A549 (cell line): ENCODE results near the gene RAB6C. TPM values are rescaled to one million over a fixed set of nuclear protein-coding genes. Genes with fewer than 3 reads are reported as not detected.
"Not testable (repeated sequence)": the region's sequence is repeated elsewhere in the genome, so short reads cannot be mapped to it uniquely, and the experiment has no call there.

Source experiments
- ATAC-seq, 2 experiments: fragments of 200-7000 bp in 1 of 2; fragments of >200 bp in 1 of 2; cut with Nextera tagmentation in 1 of 2; cut with Tn5 transposase in 1 of 2; 3 replicates each; pipeline versions ENCODE4 v1.8.0 to v1.9.1; 2018 to 2020; ENCODE audit warnings: mild to moderate bottlenecking in 1 of 2, moderate library complexity in 1 of 2
- CTCF ChIA-PET: fragments of 300-600 bp; sonication (Branson Sonifier 250); formaldehyde crosslinking; extraction: SDS; loops from one replicate; lab custom pipeline; 2021; ENCODE audit warnings: antibody characterized with exemption, inconsistent platforms; lab: Yijun Ruan, JAX
- POLR2A ChIA-PET: fragments of 350-600 bp; formaldehyde crosslinking; extraction: SDS; loops from one replicate; lab custom pipeline; 2021; ENCODE audit warnings: antibody characterized with exemption, inconsistent platforms; lab: Yijun Ruan, JAX
- DNase-seq, 2 experiments: peaks; one replicate each; pipeline versions ENCODE4 v3.0.0 to v3.0.0-alpha.2; 2011 to 2016; ENCODE audit warnings: low read depth in 1 of 2, low spot score in 1 of 2
- FAIRE-seq: peaks from 2 replicates; lab custom pipeline; 2011; peaks lifted over from hg19 to GRCh38; lab: Jason Lieb, UNC
- H3K27ac ChIP-seq, 2 experiments: fragments of >200 bp; sonication (Bioruptor Twin); formaldehyde crosslinking; 3 replicates each; pipeline ENCODE4 v1.5.1; 2016 to 2017
- H3K4me1 ChIP-seq: fragments of >200 bp; sonication (Bioruptor Twin); formaldehyde crosslinking; 3 replicates; pipeline ENCODE4 v1.6.1; 2016
- H3K4me2 ChIP-seq: fragments of >200 bp; sonication (Bioruptor Twin); formaldehyde crosslinking; 3 replicates; pipeline ENCODE4 v1.6.1; 2016
- H3K4me3 ChIP-seq: fragments of >200 bp; sonication (Bioruptor Twin); formaldehyde crosslinking; 3 replicates; pipeline ENCODE4 v1.5.1; 2016
- H3K9me3 ChIP-seq: fragments of >200 bp; sonication (Bioruptor Twin); formaldehyde crosslinking; 3 replicates; pipeline ENCODE4 v1.6.1; 2016
- BHLHE40 ChIP-seq: IDR thresholded peaks from 2 replicates; pipeline ENCODE4 v1.6.1; 2012; ENCODE audit warnings: low read depth, low read length, inconsistent platforms
- CBX2 ChIP-seq: fragments of 200-600 bp; sonication (generic); IDR thresholded peaks from 2 replicates; pipeline ENCODE4 v1.6.1; 2016; ENCODE audit warnings: low read depth, mild to moderate bottlenecking, borderline replicate concordance
- CEBPB ChIP-seq, 2 experiments: fragments of >200 bp in 1 of 2; sonication (Bioruptor Twin) in 1 of 2; formaldehyde crosslinking in 1 of 2; IDR thresholded peaks; 2 replicates each; pipeline ENCODE4 v1.6.1; 2012 to 2016
- EHMT2 ChIP-seq: fragments of 200-600 bp; sonication (generic); IDR thresholded peaks from 2 replicates; pipeline ENCODE4 v1.6.1; 2016; ENCODE audit warnings: antibody characterized with exemption, low read depth, mild to moderate bottlenecking, moderate library complexity
- ESRRA ChIP-seq: fragments of 150-350 bp; IDR thresholded peaks from 2 replicates; pipeline ENCODE4 v1.6.1; 2014; ENCODE audit warnings: mild to moderate bottlenecking, low read length, borderline replicate concordance
- FOSB ChIP-seq: fragments of 250-450 bp; sonication (Bioruptor Pico); IDR thresholded peaks from 2 replicates; pipeline ENCODE4 v1.5.0; 2020; ENCODE audit warnings: mild to moderate bottlenecking, moderate library complexity
- GATA3 ChIP-seq: IDR thresholded peaks from 2 replicates; pipeline ENCODE4 v1.6.1; 2012; ENCODE audit warnings: borderline replicate concordance
- HDAC2 ChIP-seq: fragments of 200-600 bp; sonication (generic); IDR thresholded peaks from 2 replicates; pipeline ENCODE4 v1.6.1; 2016
- HOXB13 ChIP-seq: fragments of 250-450 bp; sonication (Bioruptor Pico); IDR thresholded peaks from 2 replicates; pipeline ENCODE4 v1.5.0; 2020; ENCODE audit warnings: low read depth, mild to moderate bottlenecking, moderate library complexity
- KDM1A ChIP-seq: fragments of 200-600 bp; sonication (generic); IDR thresholded peaks from 2 replicates; pipeline ENCODE4 v1.6.1; 2016; ENCODE audit warnings: low read depth, mild to moderate bottlenecking
- MAFK ChIP-seq: fragments of 450-650 bp; IDR thresholded peaks from 2 replicates; pipeline ENCODE4 v1.6.1; 2014; ENCODE audit not compliant: partially characterized antibody
- MAX ChIP-seq: IDR thresholded peaks from 2 replicates; pipeline ENCODE4 v1.6.1; 2012
- NFE2L2 ChIP-seq: fragments of 150-350 bp; conservative IDR thresholded peaks from 2 replicates; pipeline ENCODE4 v1.6.1; 2014; ENCODE audit warnings: low read length
- NPAS2 ChIP-seq: fragments of 250-450 bp; sonication (Bioruptor Pico); IDR thresholded peaks from 2 replicates; pipeline ENCODE4 v1.8.0; 2022; ENCODE audit warnings: mild to moderate bottlenecking, moderate library complexity, borderline replicate concordance
- NR3C1 ChIP-seq: fragments of >200 bp; sonication (Bioruptor Twin); formaldehyde crosslinking; IDR thresholded peaks from 3 replicates; pipeline ENCODE4 v1.6.1; 2017
- PHF8 ChIP-seq: fragments of 200-600 bp; sonication (generic); IDR thresholded peaks from 2 replicates; pipeline ENCODE4 v1.6.1; 2016; ENCODE audit warnings: low read depth, mild to moderate bottlenecking, antibody characterized with exemption, moderate library complexity, borderline replicate concordance
- POLR2AphosphoS2 ChIP-seq: conservative IDR thresholded peaks from 2 replicates; pipeline ENCODE4 v1.6.1; 2012; ENCODE audit warnings: low read length, improper control_type of control experiment, inconsistent platforms
- RARB ChIP-seq: fragments of 250-450 bp; sonication (Bioruptor Pico); IDR thresholded peaks from 2 replicates; pipeline ENCODE4 v1.8.0; 2021; ENCODE audit warnings: mild to moderate bottlenecking, moderate library complexity
- TFCP2L1 ChIP-seq: fragments of 250-450 bp; sonication (Bioruptor Pico); IDR thresholded peaks from 2 replicates; pipeline ENCODE4 v1.5.0; 2021; ENCODE audit warnings: mild to moderate bottlenecking
- WGBS: methylation state at CpG from one replicate; pipeline ENCODE4 v1.1.6; 2017; ENCODE audit errors: missing lambda C conversion rate; 5-methylcytosine and 5-hydroxymethylcytosine counted together
- polyA plus RNA-seq, 4 experiments: library from polyadenylated mRNA; depleted of rRNA in 3 of 4; stranded (reverse); fragments of >200 nt; fragmentation: RNase III in 1 of 4; extraction: RNeasy Plus Mini Kit Qiagen cat#74134 plus additional on column Dnase treatment in 1 of 4; gene quantifications; 2 replicates in 3 of 4; 3 replicates in 1 of 4; pipeline ENCODE4 v1.2.3, GENCODE V29; 2011 to 2017
- TF ChIP-seq, protein P1 (sequence below): fragments of >200 bp; sonication (Bioruptor Twin); formaldehyde crosslinking; IDR thresholded peaks from 3 replicates; pipeline ENCODE4 v1.5.1; 2016
- TF ChIP-seq, protein P2 (sequence below): fragments of 200-600 bp; sonication (generic); IDR thresholded peaks from 2 replicates; pipeline ENCODE4 v1.6.1; 2016; ENCODE audit warnings: antibody characterized with exemption, mild to moderate bottlenecking, moderate library complexity

The RAB6C gene
- polyA plus RNA-seq, 2 of the 4 experiments (the other 2 are of a cell fraction), result 0.06 TPM; not detected in 1

GRCh38 chr2:129977986-129978385 is 1.5 kb upstream of the RAB6C start:
- CTCF ChIA-PET, result no interaction called here
- POLR2A ChIA-PET, result no interaction called here
- ATAC-seq (no peak), FAIRE-seq (no peak), DNase-seq (no peak)
- H3K4me3 ChIP-seq, result no peak overlapping the region
- H3K27ac ChIP-seq, result no peak overlapping the region
- no peaks in the 10 kb centered on the region for H3K9me3 ChIP-seq
- WGBS, result 3% methylated on average over 5 of the region's 5 CpGs
- no peak overlapping the region for H3K4me2 ChIP-seq
- TF ChIP-seq CBX2, result no peak
- TF ChIP-seq NR3C1, result no peak
- no peak for TF ChIP-seq NFE2L2
- no peak for TF ChIP-seq GATA3
- no peak for TF ChIP-seq CEBPB (IDR thresholded peaks at IDR 0.05)
- TF ChIP-seq HOXB13 (CRISPR knock-in tag), result no peak
- TF ChIP-seq RARB, result no peak
- TF ChIP-seq EHMT2, result no peak
- no peak for TF ChIP-seq FOSB (CRISPR knock-in tag)
- TF ChIP-seq MAFK, result no peak
- TF ChIP-seq TFCP2L1 (CRISPR knock-in tag), result no peak
- no peak for TF ChIP-seq MAX
- TF ChIP-seq BHLHE40, result no peak
- no peak for TF ChIP-seq POLR2AphosphoS2
- no peaks in the 10 kb centered on the region for H3K4me1 ChIP-seq

GRCh38 chr2:129980246-129980645 is 780 bp downstream of the RAB6C start:
- 31% methylated on average over 6 of the region's 13 CpGs for WGBS
- H3K27ac ChIP-seq, FAIRE-seq, DNase-seq, H3K4me2 ChIP-seq, H3K4me1 ChIP-seq, H3K9me3 ChIP-seq, CTCF ChIA-PET, ATAC-seq, POLR2A ChIA-PET, H3K4me3 ChIP-seq: not testable (repeated sequence)

DNA sequence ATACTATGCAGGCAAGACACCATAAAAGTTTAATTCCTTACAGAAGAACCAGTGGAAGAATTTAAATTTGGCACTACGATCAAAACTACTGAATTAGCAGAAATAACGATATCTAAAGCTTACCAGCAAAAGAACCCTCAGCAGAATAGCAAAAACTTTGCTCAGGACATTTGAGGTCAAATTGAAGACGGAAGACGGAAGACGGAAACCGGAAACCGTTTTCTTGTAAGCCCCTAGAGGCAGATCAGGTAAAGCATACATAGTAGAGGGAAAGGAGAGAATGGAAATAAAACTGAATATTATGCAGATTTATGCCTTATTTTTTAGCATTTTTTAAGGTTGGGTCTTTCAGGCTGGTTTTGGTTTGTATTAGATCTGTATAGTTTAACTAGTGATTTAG is 2.2 kb downstream of the RAB6C start:
- CTCF ChIA-PET, ATAC-seq, H3K9me3 ChIP-seq, DNase-seq, POLR2A ChIA-PET, H3K4me1 ChIP-seq, H3K4me3 ChIP-seq, H3K27ac ChIP-seq, FAIRE-seq, H3K4me2 ChIP-seq: not testable (repeated sequence)
- 38% methylated on average over 7 of the region's 7 CpGs for WGBS

DNA sequence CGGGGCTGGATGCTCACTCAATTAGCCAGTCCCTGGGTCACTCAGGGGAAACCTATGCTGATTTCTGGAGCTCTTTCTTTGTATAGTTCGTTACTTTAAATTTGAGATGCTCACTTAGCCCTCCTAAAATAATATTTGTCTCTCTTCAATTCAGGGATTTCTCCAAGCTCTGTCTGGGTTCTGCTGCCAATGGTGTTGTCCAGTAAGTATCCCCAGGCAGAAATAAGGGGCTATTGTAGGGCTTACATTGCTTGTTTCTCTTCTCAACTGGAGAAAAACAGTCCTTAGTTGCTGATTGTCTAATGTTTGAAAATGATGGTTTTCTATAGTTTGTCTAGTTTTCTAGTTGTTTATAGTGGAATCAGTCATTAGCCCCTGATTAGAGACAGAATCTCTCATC is 5.0 kb downstream of the RAB6C start:
- ATAC-seq (no peak), FAIRE-seq (no peak), DNase-seq (no peak)
- Histone ChIP-seq H3K9me3 (no peaks in the 10 kb centered on the region), H3K4me3 (no peak overlapping the region), H3K4me1 (no peaks in the 10 kb centered on the region), H3K27ac (no peak overlapping the region), H3K4me2 (no peak overlapping the region)
- POLR2A ChIA-PET, result no interaction called here
- WGBS, result 0% methylated on average over 2 of the region's 2 CpGs
- no peak for TF ChIP-seq CEBPB (IDR thresholded peaks at IDR 0.05)
- no peak for TF ChIP-seq MAFK
- TF ChIP-seq ESRRA, result no peak
- TF ChIP-seq, protein P1, sequence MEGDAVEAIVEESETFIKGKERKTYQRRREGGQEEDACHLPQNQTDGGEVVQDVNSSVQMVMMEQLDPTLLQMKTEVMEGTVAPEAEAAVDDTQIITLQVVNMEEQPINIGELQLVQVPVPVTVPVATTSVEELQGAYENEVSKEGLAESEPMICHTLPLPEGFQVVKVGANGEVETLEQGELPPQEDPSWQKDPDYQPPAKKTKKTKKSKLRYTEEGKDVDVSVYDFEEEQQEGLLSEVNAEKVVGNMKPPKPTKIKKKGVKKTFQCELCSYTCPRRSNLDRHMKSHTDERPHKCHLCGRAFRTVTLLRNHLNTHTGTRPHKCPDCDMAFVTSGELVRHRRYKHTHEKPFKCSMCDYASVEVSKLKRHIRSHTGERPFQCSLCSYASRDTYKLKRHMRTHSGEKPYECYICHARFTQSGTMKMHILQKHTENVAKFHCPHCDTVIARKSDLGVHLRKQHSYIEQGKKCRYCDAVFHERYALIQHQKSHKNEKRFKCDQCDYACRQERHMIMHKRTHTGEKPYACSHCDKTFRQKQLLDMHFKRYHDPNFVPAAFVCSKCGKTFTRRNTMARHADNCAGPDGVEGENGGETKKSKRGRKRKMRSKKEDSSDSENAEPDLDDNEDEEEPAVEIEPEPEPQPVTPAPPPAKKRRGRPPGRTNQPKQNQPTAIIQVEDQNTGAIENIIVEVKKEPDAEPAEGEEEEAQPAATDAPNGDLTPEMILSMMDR, result no peak
- TF ChIP-seq HDAC2, result no peak
- no peak for TF ChIP-seq NPAS2
- TF ChIP-seq FOSB (CRISPR knock-in tag), result no peak
- TF ChIP-seq NFE2L2, result no peak
- no peak for TF ChIP-seq PHF8
- TF ChIP-seq, protein P2, sequence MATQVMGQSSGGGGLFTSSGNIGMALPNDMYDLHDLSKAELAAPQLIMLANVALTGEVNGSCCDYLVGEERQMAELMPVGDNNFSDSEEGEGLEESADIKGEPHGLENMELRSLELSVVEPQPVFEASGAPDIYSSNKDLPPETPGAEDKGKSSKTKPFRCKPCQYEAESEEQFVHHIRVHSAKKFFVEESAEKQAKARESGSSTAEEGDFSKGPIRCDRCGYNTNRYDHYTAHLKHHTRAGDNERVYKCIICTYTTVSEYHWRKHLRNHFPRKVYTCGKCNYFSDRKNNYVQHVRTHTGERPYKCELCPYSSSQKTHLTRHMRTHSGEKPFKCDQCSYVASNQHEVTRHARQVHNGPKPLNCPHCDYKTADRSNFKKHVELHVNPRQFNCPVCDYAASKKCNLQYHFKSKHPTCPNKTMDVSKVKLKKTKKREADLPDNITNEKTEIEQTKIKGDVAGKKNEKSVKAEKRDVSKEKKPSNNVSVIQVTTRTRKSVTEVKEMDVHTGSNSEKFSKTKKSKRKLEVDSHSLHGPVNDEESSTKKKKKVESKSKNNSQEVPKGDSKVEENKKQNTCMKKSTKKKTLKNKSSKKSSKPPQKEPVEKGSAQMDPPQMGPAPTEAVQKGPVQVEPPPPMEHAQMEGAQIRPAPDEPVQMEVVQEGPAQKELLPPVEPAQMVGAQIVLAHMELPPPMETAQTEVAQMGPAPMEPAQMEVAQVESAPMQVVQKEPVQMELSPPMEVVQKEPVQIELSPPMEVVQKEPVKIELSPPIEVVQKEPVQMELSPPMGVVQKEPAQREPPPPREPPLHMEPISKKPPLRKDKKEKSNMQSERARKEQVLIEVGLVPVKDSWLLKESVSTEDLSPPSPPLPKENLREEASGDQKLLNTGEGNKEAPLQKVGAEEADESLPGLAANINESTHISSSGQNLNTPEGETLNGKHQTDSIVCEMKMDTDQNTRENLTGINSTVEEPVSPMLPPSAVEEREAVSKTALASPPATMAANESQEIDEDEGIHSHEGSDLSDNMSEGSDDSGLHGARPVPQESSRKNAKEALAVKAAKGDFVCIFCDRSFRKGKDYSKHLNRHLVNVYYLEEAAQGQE, result no peak
- TF ChIP-seq HOXB13 (CRISPR knock-in tag), result no peak
- no peak for TF ChIP-seq KDM1A
- CTCF ChIA-PET, result no interaction called here

GRCh38 chr2:129992415-129993006 is 13.0 kb downstream of the RAB6C start:
- DNase-seq, H3K4me3 ChIP-seq, ATAC-seq, CTCF ChIA-PET, H3K4me2 ChIP-seq, H3K27ac ChIP-seq, POLR2A ChIA-PET, H3K9me3 ChIP-seq, H3K4me1 ChIP-seq, FAIRE-seq: not testable (repeated sequence)
- WGBS, result 60% methylated on average over 34 of the region's 49 CpGs

- H3K4me1 ChIP-seq, CTCF ChIA-PET, FAIRE-seq, H3K9me3 ChIP-seq, DNase-seq, H3K4me3 ChIP-seq, POLR2A ChIA-PET, H3K4me2 ChIP-seq, H3K27ac ChIP-seq, ATAC-seq: not testable (repeated sequence)
- WGBS, result 39% methylated on average over 3 of the region's 20 CpGs
Observed at GRCh38 chr2:129993151-129993550, 13.7 kb downstream of the RAB6C start.
